Endodermal cell (in vitro differentiated cells): ENCODE results near the gene MCTP1. TPM values are rescaled to one million over a fixed set of nuclear protein-coding genes. Genes with fewer than 3 reads are reported as not detected.

Experiments
- DNase-seq: peaks from one replicate; pipeline ENCODE4 v3.0.0-alpha.2; 2017
- H3K27ac ChIP-seq: 2 replicates; pipeline ENCODE4 v1.5.1; 2013; ENCODE audit warnings: mild to moderate bottlenecking, low read depth, low read length, moderate library complexity
- H3K27me3 ChIP-seq: 2 replicates; pipeline ENCODE4 v1.6.1; 2013; ENCODE audit warnings: mild to moderate bottlenecking, low read length, moderate library complexity; ENCODE audit not compliant: insufficient read depth, control insufficient read depth, poor library complexity, severe bottlenecking
- H3K36me3 ChIP-seq: 2 replicates; pipeline ENCODE4 v1.7.0; 2013; ENCODE audit warnings: mild to moderate bottlenecking, low read length, moderate library complexity; ENCODE audit not compliant: control insufficient read depth, insufficient read depth
- H3K4me1 ChIP-seq: one replicate; pipeline ENCODE4 v1.7.0; 2013; ENCODE audit warnings: low read length; ENCODE audit not compliant: control insufficient read depth, insufficient read depth
- H3K4me3 ChIP-seq: 2 replicates; pipeline ENCODE4 v1.5.1; 2013; ENCODE audit warnings: mild to moderate bottlenecking, low read length, moderate library complexity
- H3K9ac ChIP-seq: 2 replicates; pipeline ENCODE4 v1.6.1; 2013; ENCODE audit warnings: mild to moderate bottlenecking, low read length, moderate library complexity; ENCODE audit not compliant: poor library complexity, severe bottlenecking; ENCODE audit errors: extremely low read depth
- H3K9me3 ChIP-seq: 2 replicates; pipeline ENCODE4 v1.6.1; 2013; ENCODE audit warnings: mild to moderate bottlenecking, low read length, moderate library complexity; ENCODE audit not compliant: control insufficient read depth
- H3K27ac Mint-ChIP-seq: 2 replicates; pipeline ENCODE4 v1.8.0; 2020; ENCODE audit warnings: mixed read lengths
- H3K27me3 Mint-ChIP-seq: 2 replicates; pipeline ENCODE4 v1.8.0; 2021; ENCODE audit warnings: mild to moderate bottlenecking, mixed read lengths; ENCODE audit not compliant: insufficient read depth
- H3K36me3 Mint-ChIP-seq: 2 replicates; pipeline ENCODE4 v1.8.0; 2020; ENCODE audit warnings: low read depth, mixed read lengths
- H3K4me1 Mint-ChIP-seq: 2 replicates; pipeline ENCODE4 v1.8.0; 2020; ENCODE audit warnings: mixed read lengths
- H3K4me3 Mint-ChIP-seq: 2 replicates; pipeline ENCODE4 v1.8.0; 2020; ENCODE audit warnings: mild to moderate bottlenecking, moderate library complexity, mixed read lengths
- H3K9me3 Mint-ChIP-seq: 2 replicates; pipeline ENCODE4 v1.8.0; 2020; ENCODE audit warnings: mild to moderate bottlenecking, mixed read lengths
- WGBS, 2 experiments: methylation state at CpG; one replicate each; pipeline versions ENCODE4 v1.1.5 to v1.1.7; 2013; ENCODE audit warnings: missing lambda C conversion rate in 2 of 2, mixed read lengths in 1 of 2; ENCODE audit not compliant: insufficient coverage in 1 of 2, insufficient read length in 1 of 2; 5-methylcytosine and 5-hydroxymethylcytosine counted together
- total RNA-seq, 2 donors: library from RNA; stranded (reverse); fragmentation: NEBNext Ultra II Directional in 1 of 2; extraction: Animal tissue kit (Norgen Biotek cat#: 25700) in 1 of 2; gene quantifications; 2 replicates in 1 of 2; 3 replicates in 1 of 2; pipeline ENCODE4 v1.2.1, GENCODE V29; 2021
- TF ChIP-seq, protein P1 (sequence below): fragments of 200-600 bp; sonication (generic); conservative IDR thresholded peaks from 2 replicates; pipeline ENCODE4 v1.5.0; 2021; ENCODE audit warnings: antibody characterized with exemption, mild to moderate bottlenecking

MCTP1 gene
- total RNA-seq, 2 donors from 2014 or later = 0.71 to 3.7 TPM

DNA sequence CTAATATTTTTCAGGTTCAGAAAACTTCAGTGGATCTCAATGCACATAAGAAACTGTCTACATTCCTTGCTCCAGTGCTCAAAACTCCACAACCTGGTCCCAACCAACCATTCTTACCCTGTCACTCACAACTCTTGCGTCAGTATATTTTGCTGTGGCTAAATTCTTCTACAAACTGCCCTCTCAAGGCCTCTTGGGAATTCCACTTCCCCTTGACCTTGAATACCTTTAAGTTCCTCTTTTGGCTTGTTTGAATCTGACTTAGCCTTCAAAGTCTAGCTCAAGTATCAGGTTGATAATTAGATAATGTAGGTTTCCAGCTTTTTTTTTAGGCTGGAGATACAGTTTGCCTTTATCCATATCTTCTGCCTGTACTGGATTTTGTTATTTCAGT is 538.2 kb downstream of the MCTP1 start:
- no peak overlapping the region for H3K9ac ChIP-seq
- Mint-ChIP-seq H3K27ac (no peak overlapping the region), H3K27me3 (no peaks in the 10 kb centered on the region), H3K36me3 (no peaks in the 10 kb centered on the region), H3K4me3 (no peak overlapping the region), H3K9me3 (no peaks in the 10 kb centered on the region), H3K4me1 (peaks cover 13% of the 10 kb centered on the region)
- WGBS, 2 experiments = 89 to 100% methylated on average over 1 of the region's 1 CpG
- no peaks in the 10 kb centered on the region for H3K36me3 ChIP-seq
- no peaks in the 10 kb centered on the region for H3K4me1 ChIP-seq
- no peak for DNase-seq
- no peaks in the 10 kb centered on the region for H3K9me3 ChIP-seq
- no peak overlapping the region for H3K4me3 ChIP-seq
- no peaks in the 10 kb centered on the region for H3K27me3 ChIP-seq
- TF ChIP-seq, protein P1, sequence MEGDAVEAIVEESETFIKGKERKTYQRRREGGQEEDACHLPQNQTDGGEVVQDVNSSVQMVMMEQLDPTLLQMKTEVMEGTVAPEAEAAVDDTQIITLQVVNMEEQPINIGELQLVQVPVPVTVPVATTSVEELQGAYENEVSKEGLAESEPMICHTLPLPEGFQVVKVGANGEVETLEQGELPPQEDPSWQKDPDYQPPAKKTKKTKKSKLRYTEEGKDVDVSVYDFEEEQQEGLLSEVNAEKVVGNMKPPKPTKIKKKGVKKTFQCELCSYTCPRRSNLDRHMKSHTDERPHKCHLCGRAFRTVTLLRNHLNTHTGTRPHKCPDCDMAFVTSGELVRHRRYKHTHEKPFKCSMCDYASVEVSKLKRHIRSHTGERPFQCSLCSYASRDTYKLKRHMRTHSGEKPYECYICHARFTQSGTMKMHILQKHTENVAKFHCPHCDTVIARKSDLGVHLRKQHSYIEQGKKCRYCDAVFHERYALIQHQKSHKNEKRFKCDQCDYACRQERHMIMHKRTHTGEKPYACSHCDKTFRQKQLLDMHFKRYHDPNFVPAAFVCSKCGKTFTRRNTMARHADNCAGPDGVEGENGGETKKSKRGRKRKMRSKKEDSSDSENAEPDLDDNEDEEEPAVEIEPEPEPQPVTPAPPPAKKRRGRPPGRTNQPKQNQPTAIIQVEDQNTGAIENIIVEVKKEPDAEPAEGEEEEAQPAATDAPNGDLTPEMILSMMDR = no peak
- no peak overlapping the region for H3K27ac ChIP-seq

DNA sequence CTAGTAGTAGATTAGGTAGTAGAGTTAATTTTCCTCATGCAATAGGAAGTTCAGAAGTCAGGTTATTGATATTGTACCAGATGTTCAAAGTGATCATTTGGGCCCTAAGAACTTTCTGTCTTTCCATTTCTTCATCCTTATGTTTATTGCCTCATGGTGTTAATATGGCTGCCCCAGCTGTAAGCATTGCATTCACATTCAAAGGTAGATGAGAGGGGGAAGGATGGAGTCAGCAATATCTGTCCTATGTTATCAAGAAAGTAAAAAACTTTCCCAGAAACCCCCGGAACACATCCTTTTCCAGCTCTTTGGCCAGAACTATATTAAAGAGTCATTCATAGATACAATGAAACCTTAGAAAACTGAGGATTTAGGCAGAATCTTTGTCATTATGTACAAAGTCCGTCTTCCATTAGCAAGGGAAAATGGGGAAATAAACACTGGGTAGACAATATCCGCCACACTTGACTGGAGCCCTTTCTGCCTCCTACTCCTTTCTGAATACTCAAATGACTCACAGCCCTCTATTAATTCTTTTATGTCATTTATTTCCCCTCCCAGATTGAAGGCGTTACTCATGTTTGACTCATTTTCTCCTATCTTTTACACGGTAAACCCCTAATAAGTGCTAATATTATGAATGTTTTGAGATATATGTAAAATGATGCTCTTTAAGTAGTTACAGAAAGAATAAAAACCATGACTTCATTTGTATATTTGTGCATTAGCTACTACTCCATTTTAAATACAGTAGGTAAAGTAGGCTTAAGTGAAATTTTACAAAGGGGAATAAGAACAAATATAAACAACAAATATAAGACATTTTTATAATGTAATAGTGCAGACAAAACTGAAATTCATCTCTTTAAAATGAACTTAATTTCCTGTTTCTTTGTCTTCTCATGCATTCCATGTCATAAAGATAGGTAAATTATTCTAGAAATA is 538.8 kb downstream of the MCTP1 start:
- Histone ChIP-seq H3K4me3 (no peak overlapping the region), H3K36me3 (no peaks in the 10 kb centered on the region), H3K27me3 (no peaks in the 10 kb centered on the region), H3K9me3 (no peaks in the 10 kb centered on the region), H3K27ac (no peak overlapping the region), H3K9ac (no peak overlapping the region), H3K4me1 (no peaks in the 10 kb centered on the region)
- no peaks in the 10 kb centered on the region for H3K27me3 Mint-ChIP-seq
- TF ChIP-seq, protein P1 = no peak
- no peak overlapping the region for H3K27ac Mint-ChIP-seq
- no peaks in the 10 kb centered on the region for H3K36me3 Mint-ChIP-seq
- H3K9me3 Mint-ChIP-seq = no peaks in the 10 kb centered on the region
- H3K4me3 Mint-ChIP-seq = no peak overlapping the region
- 91 to 100% methylated on average over 3 to 4 of the region's 5 CpGs for WGBS, 2 experiments
- DNase-seq = no peak
- H3K4me1 Mint-ChIP-seq = peaks cover 10% of the 10 kb centered on the region

DNA sequence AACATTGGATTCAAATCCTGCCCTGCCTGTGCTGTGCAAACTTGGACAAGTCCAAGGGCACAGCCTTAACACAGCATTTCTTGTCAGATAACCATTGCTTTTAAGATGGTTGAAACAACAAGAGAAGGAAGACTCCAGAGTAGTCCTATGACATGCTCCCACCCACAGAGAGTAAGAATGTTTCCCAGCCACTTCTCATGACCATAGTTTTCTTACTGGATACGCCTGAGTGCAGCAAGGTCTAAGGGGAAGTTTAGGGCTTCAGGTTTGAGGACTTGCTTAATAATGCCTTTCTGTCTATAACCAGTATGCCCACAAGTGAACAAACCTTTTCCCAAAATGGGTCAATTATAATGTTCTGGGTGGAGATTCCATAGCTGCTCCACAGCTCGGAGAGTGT is 540.0 kb downstream of the MCTP1 start:
- Histone ChIP-seq H3K9me3 (no peaks in the 10 kb centered on the region), H3K27ac (no peak overlapping the region), H3K27me3 (no peaks in the 10 kb centered on the region), H3K36me3 (no peaks in the 10 kb centered on the region), H3K4me3 (no peak overlapping the region), H3K4me1 (no peaks in the 10 kb centered on the region), H3K9ac (no peak overlapping the region)
- Mint-ChIP-seq H3K27me3 (no peaks in the 10 kb centered on the region), H3K4me3 (no peak overlapping the region), H3K9me3 (no peaks in the 10 kb centered on the region), H3K36me3 (no peaks in the 10 kb centered on the region), H3K4me1 (peaks cover 10% of the 10 kb centered on the region), H3K27ac (no peak overlapping the region)
- 54 to 100% methylated on average over 1 to 2 of the region's 2 CpGs for WGBS, 2 experiments
- DNase-seq = no peak
- TF ChIP-seq, protein P1 = no peak
